ENCODE data around the gene FFAR1. TPM values are rescaled to one million over a fixed set of nuclear protein-coding genes. Genes with fewer than 3 reads are reported as not detected.

The FFAR1 gene
- total RNA-seq, 2 experiments from 2014 or later: 0.08 TPM; not detected in 1

DNA sequence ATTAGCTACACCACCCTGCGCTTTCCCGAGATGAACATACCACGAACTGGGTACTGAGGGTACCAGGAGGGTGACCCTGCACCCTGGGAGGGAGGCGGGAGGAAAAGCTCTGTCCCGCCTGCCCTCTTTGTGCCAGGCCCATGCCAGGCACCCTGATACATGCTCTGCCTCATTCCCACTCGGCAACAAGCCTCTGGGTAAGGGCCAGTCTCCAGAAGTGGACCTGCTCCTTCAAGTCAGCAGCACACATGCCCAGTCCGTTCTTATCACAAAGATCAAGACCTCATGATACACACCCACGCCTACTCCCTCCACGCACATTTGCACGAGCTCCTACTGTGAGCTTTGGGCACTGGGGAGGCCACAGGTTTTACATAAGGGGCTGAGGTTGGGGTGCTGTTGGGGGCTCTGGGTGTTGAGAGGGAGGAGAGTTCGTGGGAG, 2.0 kb upstream of the FFAR1 start:
- H3K4me3 Mint-ChIP-seq: peak overlapping the region; percentile 26

DNA sequence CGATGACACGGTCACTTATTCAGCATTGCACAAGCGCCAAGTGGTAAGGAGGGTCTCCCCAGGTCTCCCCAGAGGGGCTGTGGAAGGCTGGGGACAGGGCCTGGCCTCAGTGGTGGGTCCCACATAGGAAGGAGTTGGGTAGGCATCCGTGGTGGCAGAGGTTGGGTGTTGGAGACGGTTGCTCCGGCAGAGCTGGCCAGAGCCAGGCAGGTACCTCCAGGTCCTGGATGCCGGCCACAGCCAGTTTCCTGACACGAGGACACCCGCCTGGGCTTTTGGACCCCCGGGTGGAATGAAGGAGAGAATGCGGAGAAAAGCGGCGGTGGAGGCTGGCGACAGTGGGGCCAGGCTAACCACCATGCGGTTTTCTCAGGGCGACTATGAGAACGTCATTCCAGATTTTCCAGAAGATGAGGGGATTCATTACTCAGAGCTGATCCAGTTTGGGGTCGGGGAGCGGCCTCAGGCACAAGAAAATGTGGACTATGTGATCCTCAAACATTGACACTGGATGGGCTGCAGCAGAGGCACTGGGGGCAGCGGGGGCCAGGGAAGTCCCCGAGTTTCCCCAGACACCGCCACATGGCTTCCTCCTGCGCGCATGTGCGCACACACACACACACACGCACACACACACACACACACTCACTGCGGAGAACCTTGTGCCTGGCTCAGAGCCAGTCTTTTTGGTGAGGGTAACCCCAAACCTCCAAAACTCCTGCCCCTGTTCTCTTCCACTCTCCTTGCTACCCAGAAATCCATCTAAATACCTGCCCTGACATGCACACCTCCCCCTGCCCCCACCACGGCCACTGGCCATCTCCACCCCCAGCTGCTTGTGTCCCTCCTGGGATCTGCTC, 1.3 kb upstream of the FFAR1 start:
- Mint-ChIP-seq H3K36me3 (no peaks in the 10 kb centered on the region), H3K27ac (peak overlapping the region; percentile 97), H3K9me3 (no peaks in the 10 kb centered on the region), H3K4me3 (peak overlapping the region; percentile 68), H3K4me1 (peaks cover 31% of the 10 kb centered on the region), H3K27me3 (peaks cover 23% of the 10 kb centered on the region)
- DNase-seq: peak; percentile 78

More for the DNA sequence above, 2.0 kb upstream of the FFAR1 start:
- no peak for DNase-seq
- H3K27me3 Mint-ChIP-seq: peaks cover 23% of the 10 kb centered on the region
- no peaks in the 10 kb centered on the region for H3K9me3 Mint-ChIP-seq
- H3K4me1 Mint-ChIP-seq: peaks cover 31% of the 10 kb centered on the region
- no peaks in the 10 kb centered on the region for H3K36me3 Mint-ChIP-seq
- H3K27ac Mint-ChIP-seq: peak overlapping the region; percentile 97

DNA sequence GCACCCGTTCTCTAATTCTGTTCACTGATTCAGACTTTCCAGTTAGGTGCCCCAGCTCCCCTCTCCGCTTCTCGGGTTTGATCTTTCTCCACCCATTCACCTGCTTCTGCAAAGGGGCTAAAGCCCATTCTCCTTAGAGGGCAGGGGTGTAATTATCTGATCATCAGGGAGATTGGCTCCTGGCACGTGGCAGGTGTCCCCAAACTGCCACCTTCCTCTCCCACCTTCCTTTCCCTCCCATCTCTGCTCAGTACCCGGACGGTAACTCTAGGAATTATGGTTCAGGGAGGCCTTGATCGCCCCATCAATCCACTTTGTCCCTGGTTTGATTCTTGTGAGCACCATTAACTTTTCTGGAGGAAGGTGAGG, 212 bp downstream of the FFAR1 start:
- H3K36me3 Mint-ChIP-seq: no peaks in the 10 kb centered on the region
- H3K4me1 Mint-ChIP-seq: peaks cover 35% of the 10 kb centered on the region
- peaks cover 16% of the 10 kb centered on the region for H3K27me3 Mint-ChIP-seq
- H3K9me3 Mint-ChIP-seq: no peaks in the 10 kb centered on the region
- H3K27ac Mint-ChIP-seq: peak overlapping the region; percentile 97
- DNase-seq: no peak
- H3K4me3 Mint-ChIP-seq: no peak overlapping the region

DNA sequence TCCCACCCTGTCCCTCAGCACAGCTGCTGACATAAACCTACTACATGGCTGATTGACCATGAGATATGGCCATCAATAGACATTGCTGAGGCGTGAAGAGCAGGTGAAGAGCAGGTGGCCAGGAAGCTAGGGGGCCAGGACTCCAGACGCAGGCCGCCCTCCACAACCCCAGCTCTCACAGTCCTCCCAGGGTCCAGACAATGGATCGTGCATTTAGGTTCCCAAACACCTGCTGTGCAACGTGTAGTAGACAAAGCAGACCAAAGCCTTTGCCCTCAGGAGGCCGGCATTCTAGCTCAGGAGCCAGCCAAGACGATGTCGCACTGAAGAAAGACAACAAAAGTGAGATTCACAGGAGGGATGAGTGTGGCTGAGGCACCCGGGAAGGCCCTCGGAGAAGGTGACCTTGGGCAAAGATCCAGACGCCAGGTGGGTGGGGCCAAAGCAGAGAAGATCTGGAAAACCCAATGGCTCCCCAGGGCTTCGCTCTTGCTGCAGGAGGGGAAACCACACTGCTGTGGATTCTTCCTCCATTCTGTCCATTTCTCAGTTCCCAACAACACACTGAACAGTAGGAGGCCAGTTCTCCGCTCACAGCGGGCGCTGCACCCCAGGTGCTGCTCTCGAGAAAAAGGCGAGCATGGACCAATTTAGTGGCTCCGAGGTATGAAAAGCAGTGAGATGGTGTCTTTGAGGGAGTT, 1.4 kb downstream of the FFAR1 start:
- Mint-ChIP-seq H3K27ac (peak overlapping the region; percentile 3), H3K4me1 (peaks cover 37% of the 10 kb centered on the region)
- DNase-seq: no peak

DNA sequence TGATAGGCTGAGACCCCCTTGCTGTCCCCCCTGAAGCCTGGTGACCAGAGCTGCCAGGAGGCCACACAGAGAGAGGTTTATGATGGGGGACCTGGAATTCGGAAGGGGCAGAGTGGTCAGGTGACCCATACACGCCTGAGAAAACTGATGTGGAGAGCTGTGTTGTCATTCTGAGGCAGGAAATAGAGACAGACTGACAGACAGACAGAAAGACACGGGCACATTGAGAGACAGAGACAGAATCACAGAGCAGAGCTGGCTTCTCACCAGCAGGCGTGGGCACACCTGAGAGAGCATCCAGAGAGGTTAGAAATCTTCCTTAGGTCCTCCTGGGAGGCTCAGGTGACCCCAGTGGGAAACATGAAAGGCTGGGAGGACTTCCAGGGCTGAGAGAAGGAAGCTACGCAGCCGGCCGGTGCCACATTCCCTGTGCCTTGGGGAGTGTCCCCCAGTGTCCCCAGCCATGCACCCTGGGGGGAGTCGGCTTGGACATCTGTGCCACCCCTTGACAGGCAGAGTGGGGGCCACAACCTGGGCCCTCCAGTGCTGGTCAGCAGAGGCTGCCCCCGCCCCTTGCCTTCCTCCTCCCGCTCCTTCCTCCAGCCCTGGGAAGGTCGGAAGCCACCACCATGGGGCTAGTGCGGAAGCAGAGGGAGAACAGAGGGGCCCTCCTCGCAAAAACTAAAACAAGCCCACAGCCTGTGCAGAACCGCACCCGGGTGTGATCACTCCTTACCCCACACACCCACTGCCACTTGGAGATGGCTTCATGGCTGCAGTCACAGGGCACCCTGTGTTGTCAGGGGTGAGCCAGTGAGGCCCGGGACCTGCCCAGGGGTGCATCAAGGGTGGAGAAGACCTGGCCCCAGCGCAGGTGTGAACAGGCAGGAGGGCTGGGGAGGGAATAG, 2.2 kb downstream of the FFAR1 start:
- Mint-ChIP-seq H3K27ac (no peak overlapping the region), H3K4me1 (peaks cover 37% of the 10 kb centered on the region)
- no peak for DNase-seq

More for the DNA sequence above, 1.4 kb downstream of the FFAR1 start:
- no peaks in the 10 kb centered on the region for H3K9me3 Mint-ChIP-seq
- H3K4me3 Mint-ChIP-seq: no peak overlapping the region
- H3K36me3 Mint-ChIP-seq: no peaks in the 10 kb centered on the region
- H3K27me3 Mint-ChIP-seq: peaks cover 18% of the 10 kb centered on the region

DNA sequence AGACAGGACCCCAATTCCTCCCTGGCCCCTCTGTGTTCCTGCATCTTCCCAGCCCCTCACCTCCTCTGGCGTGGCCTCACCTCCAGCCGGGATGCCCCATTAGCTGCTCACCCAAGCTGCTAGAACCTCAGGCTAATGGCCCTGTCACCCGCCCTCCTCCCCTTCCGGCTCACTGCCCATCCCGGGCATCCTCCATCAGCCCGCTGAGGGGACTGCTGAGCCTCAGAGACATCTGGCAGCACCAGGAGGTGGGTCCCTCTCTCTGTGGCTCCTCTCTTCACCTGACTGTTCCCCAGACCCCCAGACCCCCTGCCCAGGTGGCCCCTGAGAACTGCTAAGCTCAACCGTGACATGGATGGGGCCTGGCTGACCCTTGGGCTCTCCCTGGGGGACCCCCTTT, 2.9 kb downstream of the FFAR1 start:
- Mint-ChIP-seq H3K4me1 (peaks cover 33% of the 10 kb centered on the region), H3K9me3 (no peaks in the 10 kb centered on the region)
- DNase-seq: no peak

More for the DNA sequence above, 2.2 kb downstream of the FFAR1 start:
- no peak overlapping the region for H3K4me3 Mint-ChIP-seq
- H3K27me3 Mint-ChIP-seq: peaks cover 15% of the 10 kb centered on the region
- H3K36me3 Mint-ChIP-seq: no peaks in the 10 kb centered on the region
- no peaks in the 10 kb centered on the region for H3K9me3 Mint-ChIP-seq

DNA sequence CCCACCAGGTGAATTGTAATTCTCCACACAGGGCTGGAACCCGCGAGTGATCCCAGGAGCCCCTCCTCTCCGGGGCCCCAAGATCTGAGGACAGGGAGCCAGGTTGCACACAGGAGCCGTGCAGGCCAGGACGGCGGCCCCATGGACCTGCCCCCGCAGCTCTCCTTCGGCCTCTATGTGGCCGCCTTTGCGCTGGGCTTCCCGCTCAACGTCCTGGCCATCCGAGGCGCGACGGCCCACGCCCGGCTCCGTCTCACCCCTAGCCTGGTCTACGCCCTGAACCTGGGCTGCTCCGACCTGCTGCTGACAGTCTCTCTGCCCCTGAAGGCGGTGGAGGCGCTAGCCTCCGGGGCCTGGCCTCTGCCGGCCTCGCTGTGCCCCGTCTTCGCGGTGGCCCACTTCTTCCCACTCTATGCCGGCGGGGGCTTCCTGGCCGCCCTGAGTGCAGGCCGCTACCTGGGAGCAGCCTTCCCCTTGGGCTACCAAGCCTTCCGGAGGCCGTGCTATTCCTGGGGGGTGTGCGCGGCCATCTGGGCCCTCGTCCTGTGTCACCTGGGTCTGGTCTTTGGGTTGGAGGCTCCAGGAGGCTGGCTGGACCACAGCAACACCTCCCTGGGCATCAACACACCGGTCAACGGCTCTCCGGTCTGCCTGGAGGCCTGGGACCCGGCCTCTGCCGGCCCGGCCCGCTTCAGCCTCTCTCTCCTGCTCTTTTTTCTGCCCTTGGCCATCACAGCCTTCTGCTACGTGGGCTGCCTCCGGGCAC, 3.9 kb downstream of the FFAR1 start:
- H3K4me1 Mint-ChIP-seq: peaks cover 23% of the 10 kb centered on the region
- no peaks in the 10 kb centered on the region for H3K36me3 Mint-ChIP-seq
- no peaks in the 10 kb centered on the region for H3K9me3 Mint-ChIP-seq
- peaks cover 7% of the 10 kb centered on the region for H3K27me3 Mint-ChIP-seq
- H3K27ac Mint-ChIP-seq: no peak overlapping the region
- DNase-seq: no peak
- no peak overlapping the region for H3K4me3 Mint-ChIP-seq

More for the DNA sequence above, 2.9 kb downstream of the FFAR1 start:
- Mint-ChIP-seq H3K27ac (no peak overlapping the region), H3K27me3 (peaks cover 14% of the 10 kb centered on the region), H3K4me3 (no peak overlapping the region), H3K36me3 (no peaks in the 10 kb centered on the region)

DNA sequence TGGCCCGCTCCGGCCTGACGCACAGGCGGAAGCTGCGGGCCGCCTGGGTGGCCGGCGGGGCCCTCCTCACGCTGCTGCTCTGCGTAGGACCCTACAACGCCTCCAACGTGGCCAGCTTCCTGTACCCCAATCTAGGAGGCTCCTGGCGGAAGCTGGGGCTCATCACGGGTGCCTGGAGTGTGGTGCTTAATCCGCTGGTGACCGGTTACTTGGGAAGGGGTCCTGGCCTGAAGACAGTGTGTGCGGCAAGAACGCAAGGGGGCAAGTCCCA, 4.4 kb downstream of the FFAR1 start:
- H3K9me3 Mint-ChIP-seq: no peaks in the 10 kb centered on the region
- H3K27me3 Mint-ChIP-seq: peaks cover 7% of the 10 kb centered on the region
- H3K36me3 Mint-ChIP-seq: no peaks in the 10 kb centered on the region
- H3K4me3 Mint-ChIP-seq: no peak overlapping the region
- peaks cover 18% of the 10 kb centered on the region for H3K4me1 Mint-ChIP-seq
- DNase-seq: no peak
- no peak overlapping the region for H3K27ac Mint-ChIP-seq

DNA sequence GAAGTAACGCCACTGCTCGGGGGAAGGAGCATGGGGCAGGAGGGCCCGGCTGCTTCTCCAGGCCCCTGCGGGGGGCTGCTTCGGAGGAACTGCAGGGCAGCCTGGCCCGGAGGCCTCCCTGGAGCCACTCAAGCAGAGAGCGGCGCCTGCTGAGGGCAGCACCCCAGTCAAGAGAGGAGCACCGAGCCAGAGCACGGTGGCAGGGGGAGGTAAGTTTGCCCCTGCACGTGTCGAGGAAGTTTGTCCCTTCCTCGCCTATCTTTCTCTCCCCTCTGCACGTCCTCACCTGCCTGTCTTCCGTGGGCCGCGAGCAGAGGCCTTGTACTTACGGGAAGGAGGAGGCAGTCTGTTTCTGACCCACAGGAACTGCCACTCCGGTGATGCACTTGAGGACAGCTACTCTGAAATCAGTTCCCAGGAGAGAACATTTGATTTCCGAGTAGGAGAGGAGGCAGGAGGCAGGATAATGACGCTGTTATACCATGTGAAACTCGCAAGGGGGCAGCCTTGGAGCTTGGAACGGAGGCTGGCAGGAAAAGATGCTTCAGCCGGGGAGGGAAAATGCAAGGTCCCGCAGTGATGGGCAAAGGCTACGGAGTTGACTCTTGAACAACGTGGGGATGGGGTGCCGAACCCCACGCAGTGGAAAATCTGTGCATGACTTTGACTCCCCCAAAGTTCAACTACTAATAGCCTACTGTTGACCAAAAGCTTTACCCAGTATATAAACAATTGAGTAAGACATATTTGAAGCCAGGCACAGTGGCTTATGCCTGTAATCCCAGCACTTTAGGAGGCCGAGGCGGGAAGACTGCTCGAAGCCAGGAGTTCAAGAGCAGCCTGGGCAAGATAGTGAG, 5.0 kb downstream of the FFAR1 start:
- Mint-ChIP-seq H3K9me3 (no peaks in the 10 kb centered on the region), H3K27ac (no peak overlapping the region)

DNA sequence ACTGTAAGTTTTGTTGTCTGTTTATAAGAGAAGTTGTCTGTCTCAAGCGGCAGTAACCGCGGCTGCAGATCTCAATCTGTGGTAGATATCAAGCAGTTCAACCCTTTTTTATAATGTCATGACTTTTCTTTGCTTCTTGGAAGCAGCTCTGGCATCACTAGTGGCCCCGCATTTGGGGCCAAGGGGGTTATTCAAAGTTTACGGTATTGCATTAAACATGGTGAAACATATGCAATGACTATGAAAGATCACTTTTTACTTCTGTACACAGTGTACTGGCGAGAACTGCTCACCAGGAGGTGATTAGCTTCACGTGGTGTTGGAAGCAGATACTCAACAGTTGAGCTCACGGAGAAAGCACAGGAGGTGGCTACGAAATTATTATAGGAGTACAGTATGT, 5.9 kb downstream of the FFAR1 start:
- Mint-ChIP-seq H3K27me3 (peaks cover 11% of the 10 kb centered on the region), H3K9me3 (no peaks in the 10 kb centered on the region), H3K27ac (no peak overlapping the region), H3K4me1 (peaks cover 15% of the 10 kb centered on the region), H3K36me3 (no peaks in the 10 kb centered on the region), H3K4me3 (no peak overlapping the region)
- DNase-seq: no peak

More for the DNA sequence above, 5.0 kb downstream of the FFAR1 start:
- Mint-ChIP-seq H3K4me3 (no peak overlapping the region), H3K4me1 (peaks cover 15% of the 10 kb centered on the region), H3K27me3 (peaks cover 7% of the 10 kb centered on the region), H3K36me3 (no peaks in the 10 kb centered on the region)
- peak; percentile 65 for DNase-seq

DNA sequence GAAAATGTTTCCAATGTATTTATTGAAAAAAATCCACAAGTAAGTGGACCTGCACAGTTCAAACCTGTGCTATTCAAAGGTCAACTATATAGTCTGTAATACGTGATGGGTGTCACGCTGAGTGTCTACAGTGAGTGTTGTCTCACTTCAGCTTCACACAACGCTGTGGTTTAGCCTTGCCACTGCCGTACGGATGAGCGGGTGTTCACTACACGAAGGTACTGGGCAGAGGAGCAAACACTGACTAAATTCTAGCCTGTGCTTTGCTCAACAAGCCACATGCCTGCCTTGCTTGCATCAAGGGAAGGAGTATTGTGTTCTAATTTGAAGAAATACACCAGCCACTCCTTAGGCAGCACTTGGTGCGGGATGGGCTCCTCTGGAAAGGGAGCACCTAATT, 7.2 kb downstream of the FFAR1 start:
- Mint-ChIP-seq H3K4me1 (peaks cover 15% of the 10 kb centered on the region), H3K36me3 (no peaks in the 10 kb centered on the region), H3K27ac (no peak overlapping the region), H3K4me3 (no peak overlapping the region), H3K27me3 (peaks cover 7% of the 10 kb centered on the region), H3K9me3 (no peaks in the 10 kb centered on the region)
- DNase-seq: no peak

DNA sequence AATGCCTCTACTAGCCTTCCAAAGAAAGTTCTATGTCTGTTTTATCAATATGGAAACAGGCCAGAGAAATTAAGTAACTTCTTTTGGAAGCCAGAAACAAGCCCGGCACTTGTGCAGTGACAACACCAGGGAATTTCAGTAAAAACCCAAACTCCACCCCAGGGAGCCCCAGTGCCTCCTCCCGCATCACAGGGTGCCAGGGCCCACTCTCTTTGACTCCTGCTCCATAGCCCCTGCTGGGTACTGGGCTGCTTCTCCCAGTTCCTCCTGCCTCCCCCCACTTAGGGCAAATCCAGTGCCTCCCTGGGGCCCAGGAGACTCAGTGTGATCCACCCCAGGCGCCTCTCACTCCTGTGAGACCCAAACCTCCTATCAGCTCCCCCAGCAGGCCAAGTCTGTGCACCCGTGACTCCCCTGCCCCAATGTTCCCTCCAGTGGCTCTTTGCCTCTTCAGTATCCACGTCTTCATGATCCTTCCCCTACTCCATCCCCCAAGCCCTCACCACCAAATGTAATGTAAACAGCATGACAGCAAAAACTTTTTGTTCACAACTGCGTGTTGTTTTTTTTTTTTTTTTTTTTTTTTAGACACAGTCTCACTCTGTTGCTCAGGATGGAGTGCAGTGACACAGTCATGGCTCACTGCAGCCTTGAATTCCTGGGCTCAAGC, 8.2 kb downstream of the FFAR1 start:
- no peak for DNase-seq
- peaks cover 7% of the 10 kb centered on the region for H3K27me3 Mint-ChIP-seq
- H3K27ac Mint-ChIP-seq: no peak overlapping the region
- H3K4me1 Mint-ChIP-seq: peaks cover 15% of the 10 kb centered on the region
- no peaks in the 10 kb centered on the region for H3K36me3 Mint-ChIP-seq
- no peak overlapping the region for H3K4me3 Mint-ChIP-seq
- H3K9me3 Mint-ChIP-seq: no peaks in the 10 kb centered on the region

DNA sequence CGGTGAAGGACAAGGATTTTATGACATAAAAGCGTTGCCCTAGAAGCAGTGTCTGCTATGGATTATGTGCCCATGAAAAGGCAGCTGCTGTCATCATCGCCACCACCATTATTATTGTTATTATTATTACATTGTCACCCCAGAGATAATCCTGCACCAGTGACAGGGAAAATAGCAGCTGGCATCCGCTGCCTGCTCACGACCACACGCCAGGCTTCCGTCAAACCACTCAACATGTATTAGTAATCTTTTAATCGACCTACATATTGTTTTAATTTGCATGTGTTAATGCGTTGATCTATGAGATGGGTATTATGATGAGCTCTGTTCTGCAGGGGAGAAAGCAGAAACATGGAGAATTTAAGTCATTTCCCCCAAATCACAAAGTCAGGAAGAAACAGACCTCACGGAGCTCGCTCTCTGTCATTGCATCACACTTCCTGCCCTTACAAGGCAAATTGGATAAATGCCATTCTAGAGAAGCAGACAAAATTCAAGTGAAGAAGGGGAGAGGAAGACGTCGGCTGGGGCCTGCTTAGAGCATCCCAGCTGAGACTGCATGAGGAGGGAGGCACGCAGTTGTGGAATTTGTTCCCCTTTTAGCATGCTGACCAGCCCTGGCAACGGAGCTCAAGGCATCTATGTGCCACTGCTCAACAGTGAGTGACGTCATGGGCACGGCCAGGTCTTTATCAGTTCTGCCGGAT, 10.3 kb downstream of the FFAR1 start, which contains the start of gene FFAR3:
Gene FFAR3 (plus strand): TSS at position 594 of the 707 bp plus-strand sequence. CDS start 431 bp downstream, outside the sequence.
- Mint-ChIP-seq H3K4me3 (peak within 1 kb of the TSS; percentile 37), H3K4me1 (peaks cover 10% of the 10 kb centered on the region), H3K27ac (peak within 1 kb of the TSS; percentile 67), H3K36me3 (no peaks in the 10 kb centered on the region), H3K9me3 (no peaks in the 10 kb centered on the region), H3K27me3 (peaks cover 7% of the 10 kb centered on the region)
- DNase-seq: no peak
